Epithelial cell of proximal tubule (primary cell): Measurements from ENCODE around the gene CD276. TPM values are rescaled to one million over a fixed set of nuclear protein-coding genes. Genes with fewer than 3 reads are reported as not detected.
"Not testable (repeated sequence)": the region's sequence is repeated elsewhere in the genome, so short reads cannot be mapped to it uniquely, and the experiment has no call there.

Experiments used
- DNase-seq: peaks from one replicate; pipeline ENCODE4 v3.0.0-alpha.2; 2011; ENCODE audit warnings: low read depth
- H3K4me3 ChIP-seq: 2 replicates; pipeline ENCODE4 v1.5.1; 2011; ENCODE audit warnings: low read depth, mild to moderate bottlenecking, low read length
- CTCF ChIP-seq: conservative IDR thresholded peaks from 2 replicates; pipeline ENCODE4 v1.5.1; 2012; ENCODE audit warnings: low read depth, mild to moderate bottlenecking, low read length
- total RNA-seq: library from RNA; depleted of rRNA; stranded (reverse); fragments of >200 nt; gene quantifications from 2 replicates; pipeline ENCODE4 v1.2.3, GENCODE V29; 2015

Gene CD276
- 151 and 189 TPM in 2 replicates for total RNA-seq

- TF ChIP-seq CTCF, result no peak
- peak; percentile 25 for DNase-seq
- H3K4me3 ChIP-seq, result peak within 1 kb of the TSS; percentile 85
Measured at GRCh38 chr15:73683777-73684580, at the start of gene CD276. Gene CD276, plus strand, starts transcription at chr15:73684383. Its CDS starts 15,257 bp downstream, at chr15:73699640.

GRCh38 chr15:73637527-73637926, 46.7 kb upstream of the CD276 start:
- DNase-seq, result peak; percentile 94

GRCh38 chr15:73639464-73639863, 44.7 kb upstream of the CD276 start:
- DNase-seq, result peak; percentile 63
- not testable (repeated sequence) for H3K4me3 ChIP-seq

More at GRCh38 chr15:73637527-73637926, 46.7 kb upstream of the CD276 start:
- no peak overlapping the region for H3K4me3 ChIP-seq
- TF ChIP-seq CTCF, result no peak

- H3K4me3 ChIP-seq, result no peak overlapping the region
- TF ChIP-seq CTCF, result no peak
- no peak for DNase-seq
Measured at GRCh38 chr15:73647259-73648013, 36.7 kb upstream of the CD276 start.

- no peak for TF ChIP-seq CTCF
- DNase-seq, result no peak
Measured at GRCh38 chr15:73648014-73648295, 36.2 kb upstream of the CD276 start.

GRCh38 chr15:73650416-73651126, 33.6 kb upstream of the CD276 start:
- H3K4me3 ChIP-seq, result no peak overlapping the region
- DNase-seq, result no peak
- TF ChIP-seq CTCF, result no peak

More at GRCh38 chr15:73648014-73648295, 36.2 kb upstream of the CD276 start:
- H3K4me3 ChIP-seq, result no peak overlapping the region

GRCh38 chr15:73654659-73655058, 29.5 kb upstream of the CD276 start:
- no peak overlapping the region for H3K4me3 ChIP-seq
- TF ChIP-seq CTCF, result no peak
- DNase-seq, result no peak
